Airway epithelial cell (primary cell): ENCODE results near the gene MAN1A1. TPM values are rescaled to one million over a fixed set of nuclear protein-coding genes. Genes with fewer than 3 reads are reported as not detected.

Source experiments
- total RNA-seq: library from RNA; depleted of rRNA; stranded (reverse); fragments of >200 nt; gene quantifications from 2 replicates; pipeline ENCODE4 v1.2.3, GENCODE V29; 2015

Gene MAN1A1
- total RNA-seq: 1.6 and 3.0 TPM in 2 replicates

DNA sequence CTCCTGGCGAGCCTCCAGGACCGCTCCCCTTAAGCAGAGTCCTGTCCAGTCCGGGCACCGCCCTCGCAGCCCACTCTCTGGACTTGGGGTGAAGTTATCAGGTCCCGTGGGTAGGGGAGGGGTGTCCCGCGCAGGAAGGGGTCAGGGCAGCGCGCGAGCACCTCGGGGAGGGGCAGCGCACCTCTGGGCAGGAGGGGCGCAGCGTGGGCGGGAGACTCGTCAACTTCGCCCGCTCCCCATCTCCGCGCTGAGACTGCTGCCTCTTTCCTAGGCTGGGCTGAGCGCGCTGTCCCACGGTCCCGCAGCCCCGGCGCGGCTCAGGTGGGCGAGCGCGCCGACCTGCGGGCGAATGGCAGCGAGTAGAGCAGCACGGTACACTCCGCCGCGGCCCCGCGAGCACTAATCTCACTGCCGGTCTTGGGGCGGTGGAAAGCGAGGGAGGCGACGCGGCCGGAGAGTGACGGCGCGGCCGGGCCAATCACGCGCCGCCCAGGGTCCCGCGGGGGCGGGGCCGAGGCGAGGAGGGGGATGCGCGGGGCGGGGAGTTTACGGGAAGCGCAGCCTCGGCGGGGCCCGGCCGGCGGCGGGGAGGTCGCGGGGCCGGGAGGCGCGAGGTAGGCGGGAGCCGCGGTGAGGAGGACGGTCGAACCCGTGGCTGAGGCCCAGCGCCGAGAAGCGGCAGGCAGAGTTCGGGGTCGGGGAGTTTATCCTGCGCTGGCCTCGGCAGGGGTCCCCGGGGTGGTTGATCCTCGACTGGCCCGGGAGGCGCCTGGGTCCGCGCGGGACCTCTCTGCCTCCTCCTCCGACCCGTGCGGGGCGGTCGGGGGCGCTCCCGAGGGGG lies at the start of gene MAN1A1:
TSS of gene MAN1A1 (minus strand) at position 401 of the 841 bp plus-strand sequence. CDS start 696 bp downstream, outside the sequence.

